Activated CD4-positive, CD25-positive, alpha-beta regulatory T cell (primary cell): ENCODE measurements around the gene CYB561D1.

Experiments
- DNase-seq, 4 experiments: peaks; one replicate each; lab custom pipeline; 2025; lab: John Stamatoyannopoulos, UW

CYB561D1 gene

GRCh38 chr1:109530457-109531087 is 36.7 kb downstream of the CYB561D1 start:
- no peak for DNase-seq

- no peak for DNase-seq
These were observed 37.5 kb downstream of the CYB561D1 start for GRCh38 chr1:109531380-109531779.

- no peak for DNase-seq
These were observed 38.0 kb downstream of the CYB561D1 start for GRCh38 chr1:109531826-109532364.

GRCh38 chr1:109532365-109533136 is 38.7 kb downstream of the CYB561D1 start:
- peak; percentile 81 to 92 (median 88) for DNase-seq

GRCh38 chr1:109534307-109534858 is 40.5 kb downstream of the CYB561D1 start:
- no peak for DNase-seq

GRCh38 chr1:109535481-109535880 is 41.6 kb downstream of the CYB561D1 start:
- DNase-seq, result no peak

GRCh38 chr1:109535971-109536491 is 42.1 kb downstream of the CYB561D1 start:
- DNase-seq, result no peak

GRCh38 chr1:109537450-109538178 is 43.7 kb downstream of the CYB561D1 start:
- DNase-seq, result no peak

- DNase-seq, result no peak
These were observed 45.1 kb downstream of the CYB561D1 start for GRCh38 chr1:109538827-109539555.

GRCh38 chr1:109539676-109540075 is 45.8 kb downstream of the CYB561D1 start, which contains the start of gene GPR61:
Gene GPR61, plus strand, starts transcription at chr1:109539872. Its CDS starts 3,151 bp downstream, at chr1:109543023.
- no peak for DNase-seq

- no peak for DNase-seq
These were observed 47.2 kb downstream of the CYB561D1 start for GRCh38 chr1:109541102-109541501.

GRCh38 chr1:109542657-109543056 is 48.8 kb downstream of the CYB561D1 start:
- no peak for DNase-seq

- no peak for DNase-seq
These were observed 49.5 kb downstream of the CYB561D1 start for GRCh38 chr1:109543283-109543987.

- DNase-seq, result peak in 1 of 4 experiments; percentile 7
These were observed 50.3 kb downstream of the CYB561D1 start for GRCh38 chr1:109543988-109544735.

GRCh38 chr1:109546311-109547109 is 52.6 kb downstream of the CYB561D1 start:
- DNase-seq, result peak; percentile 69 to 90 (median 74)

- DNase-seq, result no peak
These were observed 53.8 kb downstream of the CYB561D1 start for GRCh38 chr1:109547463-109548320.

GRCh38 chr1:109548321-109549267 is 54.7 kb downstream of the CYB561D1 start, which contains the start of gene GNAI3:
Gene GNAI3, plus strand, starts transcription at chr1:109548615. Its CDS starts 106 bp downstream, at chr1:109548721.
- peak; percentile 87 to 94 (median 92) for DNase-seq
